ENCODE measurements around the gene CEACAM5.

GRCh38 chr19:41753159-41753558 is 44.7 kb downstream of the CEACAM5 start:
- TF ChIP-seq CTCF (conservative IDR thresholded peaks at IDR 0.05) (peak; percentile 80), EZH2 (IDR thresholded peaks at IDR 0.05; ENCODE audit: low read depth) (no peak)

Measured in PC-9 (cell line).